NB4 (cell line): ENCODE results near the gene NTN3.

Experiments
- CTCF ChIP-seq: IDR thresholded peaks from one replicate; pipeline ENCODE4 v1.5.1; 2012; ENCODE audit warnings: low read depth, low read length
- MAX ChIP-seq: IDR thresholded peaks from 2 replicates; pipeline ENCODE4 v1.6.1; 2011; ENCODE audit warnings: low read depth, low read length
- MYC ChIP-seq: IDR thresholded peaks from 2 replicates; pipeline ENCODE4 v1.6.1; 2011; ENCODE audit warnings: low read depth, low read length
- POLR2A ChIP-seq: IDR thresholded peaks from 2 replicates; pipeline ENCODE4 v1.6.1; 2011; ENCODE audit warnings: mild to moderate bottlenecking; ENCODE audit not compliant: insufficient read length; ENCODE audit errors: extremely low read depth

GRCh38 chr16:2477327-2477726, 6.2 kb downstream of the NTN3 start:
- no peak for TF ChIP-seq CTCF
- TF ChIP-seq POLR2A, result no peak
- no peak for TF ChIP-seq MYC
- no peak for TF ChIP-seq MAX
